Neuronal stem cell (in vitro differentiated cells): ENCODE data around the gene KASH5.

Experiments
- DNase-seq: peaks from one replicate; pipeline ENCODE4 v3.0.0-alpha.2; 2013; ENCODE audit warnings: low spot score
- H2AFZ ChIP-seq: one replicate; pipeline ENCODE4 v1.6.1; 2013; ENCODE audit warnings: mild to moderate bottlenecking, low read length, inconsistent platforms
- H2AK5ac ChIP-seq: 2 replicates; pipeline ENCODE4 v1.6.1; 2013; ENCODE audit warnings: low read depth, mild to moderate bottlenecking, inconsistent platforms, low read length, moderate library complexity, mixed read lengths
- H2BK120ac ChIP-seq: 2 replicates; pipeline ENCODE4 v1.6.1; 2013; ENCODE audit warnings: low read depth, mild to moderate bottlenecking, inconsistent platforms, low read length, moderate library complexity, mixed read lengths
- H2BK12ac ChIP-seq: one replicate; pipeline ENCODE4 v1.6.1; 2013; ENCODE audit warnings: low read length, inconsistent platforms
- H2BK15ac ChIP-seq: 2 replicates; pipeline ENCODE4 v1.6.1; 2013; ENCODE audit warnings: mild to moderate bottlenecking, low read length, inconsistent platforms, mixed read lengths
- H2BK5ac ChIP-seq: one replicate; pipeline ENCODE4 v1.6.1; 2013; ENCODE audit warnings: inconsistent platforms, mild to moderate bottlenecking, low read length, moderate library complexity
- H3K14ac ChIP-seq: one replicate; pipeline ENCODE4 v1.6.1; 2013; ENCODE audit warnings: low read length, inconsistent platforms
- H3K18ac ChIP-seq: 2 replicates; pipeline ENCODE4 v1.6.1; 2013; ENCODE audit warnings: low read length, inconsistent platforms
- H3K23ac ChIP-seq: 2 replicates; pipeline ENCODE4 v1.6.1; 2013; ENCODE audit warnings: low read depth, mild to moderate bottlenecking, mixed read lengths, low read length, inconsistent platforms; ENCODE audit not compliant: poor library complexity
- H3K27ac ChIP-seq: replicated peaks from 3 replicates; pipeline ENCODE4 v1.5.1; 2013; ENCODE audit warnings: low read length, inconsistent platforms
- H3K27me3 ChIP-seq, 3 experiments: 2 replicates each; pipeline ENCODE4 v1.6.1; 2013; ENCODE audit warnings: low read length in 3 of 3, mild to moderate bottlenecking in 2 of 3, inconsistent platforms in 1 of 3, low read depth in 1 of 3, mixed read lengths in 1 of 3, moderate library complexity in 1 of 3; ENCODE audit not compliant: control insufficient read depth in 3 of 3, insufficient read depth in 3 of 3
- H3K36me3 ChIP-seq, 2 donors: replicated peaks in 1 of 2; 2 replicates each; pipeline ENCODE4 v1.6.1; 2013; ENCODE audit warnings: low read length in 2 of 2; ENCODE audit not compliant: control insufficient read depth in 2 of 2, insufficient read depth in 2 of 2
- H3K4ac ChIP-seq: 2 replicates; pipeline ENCODE4 v1.6.1; 2013; ENCODE audit warnings: inconsistent platforms, mild to moderate bottlenecking, low read length, moderate library complexity
- H3K4me1 ChIP-seq, 2 donors: 1 replicate in 1 of 2; 2 replicates in 1 of 2; pipeline ENCODE4 v1.6.1; 2013; ENCODE audit warnings: low read length in 2 of 2, low read depth in 1 of 2; ENCODE audit not compliant: control insufficient read depth in 2 of 2, insufficient read depth in 1 of 2
- H3K4me2 ChIP-seq: one replicate; pipeline ENCODE4 v1.6.1; 2013; ENCODE audit warnings: mild to moderate bottlenecking, low read length, inconsistent platforms; ENCODE audit not compliant: insufficient read depth, poor library complexity, severe bottlenecking
- H3K4me3 ChIP-seq, 2 donors: 2 replicates each; pipeline ENCODE4 v1.5.1; 2013; ENCODE audit warnings: low read length in 2 of 2, mild to moderate bottlenecking in 2 of 2, inconsistent platforms in 1 of 2, moderate library complexity in 1 of 2
- H3K79me1 ChIP-seq: one replicate; pipeline ENCODE4 v1.6.1; 2013; ENCODE audit warnings: low read depth, mild to moderate bottlenecking, inconsistent platforms, low read length, moderate library complexity
- H3K9ac ChIP-seq: one replicate; pipeline ENCODE4 v1.6.1; 2013; ENCODE audit warnings: mild to moderate bottlenecking, low read depth, low read length, inconsistent platforms; ENCODE audit not compliant: poor library complexity
- H3K9me3 ChIP-seq, 2 donors: replicated peaks in 1 of 2; 2 replicates each; pipeline versions ENCODE3 to v1.6.1; 2013; ENCODE audit warnings: low read length in 2 of 2, mild to moderate bottlenecking in 2 of 2, inconsistent platforms in 1 of 2, low read depth in 1 of 2, mixed read lengths in 1 of 2, moderate library complexity in 1 of 2; ENCODE audit not compliant: control insufficient read depth in 2 of 2, insufficient read depth in 1 of 2
- H4K8ac ChIP-seq: one replicate; pipeline ENCODE4 v1.6.1; 2013; ENCODE audit warnings: low read depth, mild to moderate bottlenecking, inconsistent platforms, low read length, moderate library complexity
- H4K91ac ChIP-seq: one replicate; pipeline ENCODE4 v1.6.1; 2013; ENCODE audit warnings: low read length, low read depth, mild to moderate bottlenecking, inconsistent platforms; ENCODE audit not compliant: poor library complexity
- WGBS, 2 donors: extraction: QIAGEN DNeasy Blood & Tissue Kit; methylation state at CpG; one replicate each; pipeline ENCODE4 v1.1.7; 2013; ENCODE audit warnings: missing lambda C conversion rate in 2 of 2, mixed read lengths in 1 of 2; ENCODE audit not compliant: insufficient read length in 2 of 2, insufficient replicate concordance in 1 of 2; ENCODE audit errors: extremely low coverage in 2 of 2; 5-methylcytosine and 5-hydroxymethylcytosine counted together

KASH5 gene

GRCh38 chr19:49359851-49360820, 27.9 kb upstream of the KASH5 start:
- Histone ChIP-seq H2AK5ac (peak overlapping the region; percentile 62), H3K27me3 (no peaks in the 10 kb centered on the region), H2BK15ac (no peak overlapping the region), H2AFZ (no peak overlapping the region), H3K79me1 (peaks cover 19% of the 10 kb centered on the region), H3K23ac (no peak overlapping the region), H3K4ac (no peak overlapping the region), H3K9me3 (peaks cover 0 to 2% of the 10 kb centered on the region in 2 donors), H3K14ac (peak overlapping the region; percentile 12), H2BK12ac (no peak overlapping the region), H3K4me3 (peak overlapping the region; percentile 91 to 99), H2BK5ac (peak overlapping the region; percentile 98), H3K36me3 (peaks cover 34 to 52% of the 10 kb centered on the region in 2 donors), H3K9ac (peak overlapping the region; percentile 98), H3K4me2 (peak overlapping the region; percentile 80), H4K8ac (peak overlapping the region; percentile 9), H2BK120ac (no peak overlapping the region), H3K18ac (peak overlapping the region; percentile 41), H3K4me1 (peaks cover 4 to 17% of the 10 kb centered on the region in 2 donors), H3K27ac (peak overlapping the region; percentile 2), H4K91ac (no peak overlapping the region)
- 100% methylated on average over 1 of the region's 17 CpGs; no CpG with 5 or more reads in 1 of the 2 donors for WGBS, 2 donors
- no peak for DNase-seq

GRCh38 chr19:49361438-49362047, 26.5 kb upstream of the KASH5 start:
- no CpG with 5 or more reads among the region's 27 CpGs for WGBS, 2 donors
- peak overlapping the region; percentile 99 to 100 for H3K4me3 ChIP-seq
- peak; percentile 70 for DNase-seq

GRCh38 chr19:49362048-49362928, 25.8 kb upstream of the KASH5 start, which contains the start of gene TEAD2:
TSS of gene TEAD2 (minus strand) at chr19:49362416. CDS start at chr19:49360075, 2,341 bp downstream.
- peak; percentile 75 for DNase-seq
- peak within 1 kb of the TSS; percentile 100 for H3K9ac ChIP-seq
- peaks cover 15 to 31% of the 10 kb centered on the region in 2 donors for H3K36me3 ChIP-seq
- H3K79me1 ChIP-seq, result peaks cover 12% of the 10 kb centered on the region
- peak within 1 kb of the TSS; percentile 100 for H3K18ac ChIP-seq
- H3K4me2 ChIP-seq, result peak within 1 kb of the TSS; percentile 80
- peak within 1 kb of the TSS; percentile 94 for H4K91ac ChIP-seq
- peaks cover 0 to 2% of the 10 kb centered on the region in 2 donors for H3K9me3 ChIP-seq
- H3K4ac ChIP-seq, result peak within 1 kb of the TSS; percentile 96
- no peaks in the 10 kb centered on the region for H3K27me3 ChIP-seq
- no peak within 1 kb of the TSS for H4K8ac ChIP-seq
- peak within 1 kb of the TSS; percentile 99 to 100 for H3K4me3 ChIP-seq
- H2BK5ac ChIP-seq, result peak within 1 kb of the TSS; percentile 98
- H2BK12ac ChIP-seq, result peak within 1 kb of the TSS; percentile 44
- H3K4me1 ChIP-seq, result peaks cover 4 to 17% of the 10 kb centered on the region in 2 donors
- peak within 1 kb of the TSS; percentile 99 for H2AK5ac ChIP-seq
- peak within 1 kb of the TSS; percentile 89 for H2BK120ac ChIP-seq
- WGBS, 2 donors, result no CpG with 5 or more reads among the region's 52 CpGs
- H3K23ac ChIP-seq, result peak within 1 kb of the TSS; percentile 97
- peak within 1 kb of the TSS; percentile 91 for H3K27ac ChIP-seq
- H2BK15ac ChIP-seq, result peak within 1 kb of the TSS; percentile 95
- peak within 1 kb of the TSS; percentile 79 for H2AFZ ChIP-seq
- peak within 1 kb of the TSS; percentile 98 for H3K14ac ChIP-seq

More at GRCh38 chr19:49361438-49362047, 26.5 kb upstream of the KASH5 start:
- Histone ChIP-seq H2BK5ac (peak overlapping the region; percentile 98), H2BK120ac (peak overlapping the region; percentile 89), H3K79me1 (peaks cover 14% of the 10 kb centered on the region), H3K9me3 (peaks cover 0 to 2% of the 10 kb centered on the region in 2 donors), H3K36me3 (peaks cover 22 to 38% of the 10 kb centered on the region in 2 donors), H2AFZ (peak overlapping the region; percentile 79), H3K27me3 (no peaks in the 10 kb centered on the region), H2BK12ac (peak overlapping the region; percentile 44), H2AK5ac (peak overlapping the region; percentile 99), H3K14ac (peak overlapping the region; percentile 98), H4K8ac (no peak overlapping the region), H2BK15ac (peak overlapping the region; percentile 95), H3K23ac (peak overlapping the region; percentile 97), H3K9ac (peak overlapping the region; percentile 100), H3K27ac (peak overlapping the region; percentile 91), H3K4me1 (peaks cover 4 to 17% of the 10 kb centered on the region in 2 donors), H3K18ac (peak overlapping the region; percentile 100), H3K4ac (peak overlapping the region; percentile 96), H3K4me2 (peak overlapping the region; percentile 80), H4K91ac (peak overlapping the region; percentile 94)
